ENCODE measurements around the gene SPOP.

DNA sequence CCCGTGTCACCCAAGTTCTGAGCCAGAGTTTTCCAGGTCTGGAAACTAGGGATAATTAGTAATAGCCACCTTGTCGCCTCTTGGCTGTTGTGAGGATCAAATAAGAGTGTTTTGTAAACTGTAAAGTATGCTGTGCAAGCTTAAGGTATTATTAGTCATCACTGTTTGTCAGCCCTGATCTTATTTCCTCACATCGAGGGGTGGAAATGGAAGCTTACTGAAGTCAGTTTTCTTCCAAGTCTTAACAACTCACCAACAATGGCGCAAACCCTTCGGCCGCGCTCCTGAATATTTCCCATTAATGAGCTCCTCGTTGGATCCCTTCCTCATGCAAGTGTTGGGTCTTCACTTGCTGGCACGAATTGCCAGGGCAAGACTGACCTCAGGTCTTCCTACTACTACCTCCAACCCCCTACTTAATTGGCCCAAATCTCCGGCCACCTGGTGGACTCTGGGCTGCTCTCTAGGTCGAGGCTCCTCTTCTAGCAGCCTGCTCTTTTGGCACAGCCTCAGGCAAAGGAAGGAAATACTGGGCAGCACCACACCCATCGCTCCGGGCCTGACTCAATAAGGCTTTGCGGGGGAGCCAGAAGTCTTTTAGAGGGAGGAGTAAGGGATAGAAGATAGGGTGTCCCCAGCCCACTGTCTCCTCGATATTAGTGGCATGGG is 30.8 kb upstream of the SPOP start:
- TF ChIP-seq BHLHE40 (IDR thresholded peaks at IDR 0.05; ENCODE audit: low read depth, low read length) (no peak), POLR2A (IDR thresholded peaks at IDR 0.05; ENCODE audit: low read depth, low read length) (no peak), NFE2L2 (IDR thresholded peaks at IDR 0.05; ENCODE audit: low read depth, low read length) (no peak), SMC3 (IDR thresholded peaks at IDR 0.05; ENCODE audit: low read depth, low read length) (no peak)
- TF ChIP-seq, protein P1, sequence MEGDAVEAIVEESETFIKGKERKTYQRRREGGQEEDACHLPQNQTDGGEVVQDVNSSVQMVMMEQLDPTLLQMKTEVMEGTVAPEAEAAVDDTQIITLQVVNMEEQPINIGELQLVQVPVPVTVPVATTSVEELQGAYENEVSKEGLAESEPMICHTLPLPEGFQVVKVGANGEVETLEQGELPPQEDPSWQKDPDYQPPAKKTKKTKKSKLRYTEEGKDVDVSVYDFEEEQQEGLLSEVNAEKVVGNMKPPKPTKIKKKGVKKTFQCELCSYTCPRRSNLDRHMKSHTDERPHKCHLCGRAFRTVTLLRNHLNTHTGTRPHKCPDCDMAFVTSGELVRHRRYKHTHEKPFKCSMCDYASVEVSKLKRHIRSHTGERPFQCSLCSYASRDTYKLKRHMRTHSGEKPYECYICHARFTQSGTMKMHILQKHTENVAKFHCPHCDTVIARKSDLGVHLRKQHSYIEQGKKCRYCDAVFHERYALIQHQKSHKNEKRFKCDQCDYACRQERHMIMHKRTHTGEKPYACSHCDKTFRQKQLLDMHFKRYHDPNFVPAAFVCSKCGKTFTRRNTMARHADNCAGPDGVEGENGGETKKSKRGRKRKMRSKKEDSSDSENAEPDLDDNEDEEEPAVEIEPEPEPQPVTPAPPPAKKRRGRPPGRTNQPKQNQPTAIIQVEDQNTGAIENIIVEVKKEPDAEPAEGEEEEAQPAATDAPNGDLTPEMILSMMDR (conservative IDR thresholded peaks at IDR 0.05; ENCODE audit: low read depth, low read length) = no peak
- TF ChIP-seq, protein P2, sequence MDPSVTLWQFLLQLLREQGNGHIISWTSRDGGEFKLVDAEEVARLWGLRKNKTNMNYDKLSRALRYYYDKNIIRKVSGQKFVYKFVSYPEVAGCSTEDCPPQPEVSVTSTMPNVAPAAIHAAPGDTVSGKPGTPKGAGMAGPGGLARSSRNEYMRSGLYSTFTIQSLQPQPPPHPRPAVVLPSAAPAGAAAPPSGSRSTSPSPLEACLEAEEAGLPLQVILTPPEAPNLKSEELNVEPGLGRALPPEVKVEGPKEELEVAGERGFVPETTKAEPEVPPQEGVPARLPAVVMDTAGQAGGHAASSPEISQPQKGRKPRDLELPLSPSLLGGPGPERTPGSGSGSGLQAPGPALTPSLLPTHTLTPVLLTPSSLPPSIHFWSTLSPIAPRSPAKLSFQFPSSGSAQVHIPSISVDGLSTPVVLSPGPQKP (IDR thresholded peaks at IDR 0.05; ENCODE audit: borderline replicate concordance, low read depth, low read length) = no peak
